Fibroblast of lung (primary cell): Measurements from ENCODE around the gene GPATCH3. TPM values are rescaled to one million over a fixed set of nuclear protein-coding genes. Genes with fewer than 3 reads are reported as not detected.
A peak's percentile ranks its signal among the peaks of the same experiment; 100 is the strongest.

Source experiments
- DNase-seq, 2 donors: peaks; one replicate each; pipeline versions ENCODE4 v3.0.0 to v3.0.0-alpha.2; 2010; ENCODE audit warnings: low read depth in 2 of 2
- H2AFZ ChIP-seq: 2 replicates; pipeline ENCODE4 v1.5.1; 2012; ENCODE audit warnings: low read length, control low read depth, inconsistent platforms
- H3K27ac ChIP-seq: 2 replicates; pipeline ENCODE4 v1.5.1; 2011; ENCODE audit warnings: low read length, control low read depth; ENCODE audit not compliant: insufficient read depth
- H3K27me3 ChIP-seq: 2 replicates; pipeline ENCODE4 v1.5.1; 2011; ENCODE audit warnings: mild to moderate bottlenecking, low read length; ENCODE audit not compliant: control insufficient read depth, insufficient read depth
- H3K36me3 ChIP-seq: 2 replicates; pipeline ENCODE4 v1.5.1; 2011; ENCODE audit warnings: low read length; ENCODE audit not compliant: control insufficient read depth, insufficient read depth
- H3K4me1 ChIP-seq: 2 replicates; pipeline ENCODE4 v1.5.1; 2011; ENCODE audit warnings: low read length; ENCODE audit not compliant: control insufficient read depth, insufficient read depth; ENCODE audit errors: extremely low read depth
- H3K4me2 ChIP-seq: 2 replicates; pipeline ENCODE4 v1.5.1; 2011; ENCODE audit warnings: low read length, control low read depth; ENCODE audit not compliant: insufficient read depth; ENCODE audit errors: extremely low read depth
- H3K4me3 ChIP-seq, 4 experiments: fragments of 200-600 bp in 1 of 4; sonication (generic) in 1 of 4; replicated peaks in 1 of 4; 2 replicates each; pipeline ENCODE4 v1.5.1; 2011 to 2016; ENCODE audit warnings: low read length in 4 of 4, low read depth in 3 of 4, mild to moderate bottlenecking in 3 of 4, control low read depth in 2 of 4, inconsistent platforms in 1 of 4, mixed read lengths in 1 of 4; ENCODE audit not compliant: insufficient read depth in 1 of 4; ENCODE audit errors: control extremely low read depth in 1 of 4
- H3K79me2 ChIP-seq: 2 replicates; pipeline ENCODE4 v1.5.1; 2012; ENCODE audit warnings: mild to moderate bottlenecking, low read length, inconsistent platforms; ENCODE audit not compliant: control insufficient read depth, insufficient read depth
- H3K9ac ChIP-seq: 2 replicates; pipeline ENCODE4 v1.5.1; 2011; ENCODE audit warnings: mild to moderate bottlenecking, low read length, control low read depth; ENCODE audit not compliant: insufficient read depth
- H3K9me3 ChIP-seq: 2 replicates; pipeline ENCODE4 v1.5.1; 2012; ENCODE audit warnings: low read depth, low read length; ENCODE audit not compliant: control insufficient read depth, insufficient read depth
- H4K20me1 ChIP-seq: 2 replicates; pipeline ENCODE4 v1.5.1; 2011; ENCODE audit warnings: low read length; ENCODE audit not compliant: control insufficient read depth, insufficient read depth; ENCODE audit errors: extremely low read depth
- EZH2 ChIP-seq: IDR thresholded peaks from 2 replicates; pipeline ENCODE4 v1.5.1; 2012; ENCODE audit warnings: low read length, control low read depth, mild to moderate bottlenecking; ENCODE audit errors: missing control alignments
- polyA plus RNA-seq, 2 donors: library from polyadenylated mRNA; depleted of rRNA in 1 of 2; stranded (reverse) in 1 of 2; unstranded in 1 of 2; fragments of >200 nt; gene quantifications; 2 replicates each; pipeline ENCODE4 v1.2.1, GENCODE V29; 2011 to 2012; ENCODE audit warnings: missing spikeins in 1 of 2
- total RNA-seq: library from RNA; depleted of rRNA; stranded (reverse); fragments of >200 nt; gene quantifications from 2 replicates; pipeline ENCODE4 v1.2.1, GENCODE V29; 2014
- TF ChIP-seq, protein P1 (sequence below), 2 donors: IDR thresholded peaks in 1 of 2; conservative IDR thresholded peaks in 1 of 2; 1 replicate in 1 of 2; 2 replicates in 1 of 2; pipeline ENCODE4 v1.5.1; 2011 to 2012; ENCODE audit warnings: low read length in 2 of 2, control low read depth in 1 of 2, inconsistent platforms in 1 of 2, low read depth in 1 of 2, mild to moderate bottlenecking in 1 of 2

Gene GPATCH3
- total and polyA plus RNA-seq, 2 donors (not counting 1 experiment from before 2014, with no cell fraction given) = 4.9 to 11.4 TPM

DNA sequence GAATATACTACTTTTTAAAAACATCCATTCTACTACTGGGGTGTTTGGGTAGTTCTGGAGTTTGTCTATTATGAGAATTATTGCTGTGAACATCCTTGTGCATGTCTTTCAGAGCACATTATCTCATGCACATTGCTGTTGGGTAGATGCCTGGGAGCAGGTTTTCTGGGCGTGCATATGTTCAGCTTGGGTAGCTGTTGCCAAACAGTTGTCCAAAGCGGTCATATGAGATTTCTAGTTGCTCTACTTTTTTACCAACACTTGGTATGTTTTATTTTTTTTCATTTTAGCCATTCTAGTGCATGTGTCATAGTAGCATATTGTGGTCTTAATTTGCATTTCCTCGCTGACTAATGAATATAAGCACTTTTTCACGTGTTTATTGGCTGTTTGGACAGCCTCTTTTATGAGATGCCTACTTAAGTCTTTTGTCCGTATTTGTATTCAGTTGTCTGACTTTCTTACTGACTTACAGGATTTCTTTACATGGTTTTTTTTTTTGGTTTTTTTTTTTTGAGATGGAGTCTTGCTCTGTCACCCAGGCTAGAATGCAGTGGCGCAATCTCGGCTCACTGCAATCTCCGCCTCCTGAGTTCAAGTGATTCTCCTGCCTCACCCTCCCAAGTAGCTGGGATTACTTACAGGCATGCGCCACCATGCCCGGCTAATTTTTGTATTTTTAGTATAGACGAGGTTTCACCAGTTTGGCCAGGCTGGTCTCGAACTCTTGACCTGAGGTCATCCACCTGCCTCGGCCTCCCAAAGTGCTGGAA is 55.7 kb downstream of the GPATCH3 start:
- Histone ChIP-seq H3K4me2 (no peak overlapping the region), H2AFZ (no peak overlapping the region), H3K79me2 (no peaks in the 10 kb centered on the region), H3K36me3 (peaks cover 3% of the 10 kb centered on the region), H3K9me3 (no peaks in the 10 kb centered on the region), H4K20me1 (no peaks in the 10 kb centered on the region), H3K4me3 (no peak overlapping the region), H3K27ac (no peak overlapping the region), H3K27me3 (no peaks in the 10 kb centered on the region), H3K9ac (no peak overlapping the region), H3K4me1 (peaks cover 12% of the 10 kb centered on the region)
- TF ChIP-seq EZH2 = no peak
- TF ChIP-seq, protein P1, sequence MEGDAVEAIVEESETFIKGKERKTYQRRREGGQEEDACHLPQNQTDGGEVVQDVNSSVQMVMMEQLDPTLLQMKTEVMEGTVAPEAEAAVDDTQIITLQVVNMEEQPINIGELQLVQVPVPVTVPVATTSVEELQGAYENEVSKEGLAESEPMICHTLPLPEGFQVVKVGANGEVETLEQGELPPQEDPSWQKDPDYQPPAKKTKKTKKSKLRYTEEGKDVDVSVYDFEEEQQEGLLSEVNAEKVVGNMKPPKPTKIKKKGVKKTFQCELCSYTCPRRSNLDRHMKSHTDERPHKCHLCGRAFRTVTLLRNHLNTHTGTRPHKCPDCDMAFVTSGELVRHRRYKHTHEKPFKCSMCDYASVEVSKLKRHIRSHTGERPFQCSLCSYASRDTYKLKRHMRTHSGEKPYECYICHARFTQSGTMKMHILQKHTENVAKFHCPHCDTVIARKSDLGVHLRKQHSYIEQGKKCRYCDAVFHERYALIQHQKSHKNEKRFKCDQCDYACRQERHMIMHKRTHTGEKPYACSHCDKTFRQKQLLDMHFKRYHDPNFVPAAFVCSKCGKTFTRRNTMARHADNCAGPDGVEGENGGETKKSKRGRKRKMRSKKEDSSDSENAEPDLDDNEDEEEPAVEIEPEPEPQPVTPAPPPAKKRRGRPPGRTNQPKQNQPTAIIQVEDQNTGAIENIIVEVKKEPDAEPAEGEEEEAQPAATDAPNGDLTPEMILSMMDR (conservative IDR thresholded peaks at IDR 0.05 in 1 of 2, IDR thresholded peaks at IDR 0.05 in 1 of 2; ENCODE audit: low read depth in 1 of 2, low read length in 2 of 2) = no peak
- peak in 1 of 2 donors; percentile 32 for DNase-seq

Other genes with a start within 250 kb of the GPATCH3 start
- gene ARID1A, start 204.5 kb downstream of the GPATCH3 start, total RNA-seq = 10.3 and 16.0 TPM in 2 replicates
- gene ARID1A, start 204.5 kb downstream of the GPATCH3 start, polyA plus RNA-seq = 12.9 and 18.0 TPM in 2 replicates
- gene PIGV, start 112.5 kb downstream of the GPATCH3 start, total RNA-seq = 17.2 and 29.6 TPM in 2 replicates
- gene PIGV, start 112.5 kb downstream of the GPATCH3 start, polyA plus RNA-seq = 10.4 and 13.3 TPM in 2 replicates
- gene ZDHHC18, start 73.8 kb downstream of the GPATCH3 start, total RNA-seq = 4.6 and 6.3 TPM in 2 replicates
- 16.9 and 22.3 TPM in 2 replicates for gene ZDHHC18, start 73.8 kb downstream of the GPATCH3 start, polyA plus RNA-seq
- under 0.01 TPM in 1 of 2 replicates, not detected in the other for gene SFN, start 37.3 kb downstream of the GPATCH3 start, total RNA-seq
- 0.19 and 0.34 TPM in 2 replicates for gene SFN, start 37.3 kb downstream of the GPATCH3 start, polyA plus RNA-seq
- 9.0 and 12.2 TPM in 2 replicates for gene GPN2, start 10.2 kb downstream of the GPATCH3 start, total RNA-seq
- 21.5 and 32.6 TPM in 2 replicates for gene GPN2, start 10.2 kb downstream of the GPATCH3 start, polyA plus RNA-seq
- not detected in 2 replicates for gene NR0B2, start 13.5 kb upstream of the GPATCH3 start, total RNA-seq
- gene NR0B2, start 13.5 kb upstream of the GPATCH3 start, polyA plus RNA-seq = not detected in 2 replicates
- 19.5 and 21.5 TPM in 2 replicates for gene NUDC, start 21.3 kb upstream of the GPATCH3 start, total RNA-seq
- 41.5 and 60.3 TPM in 2 replicates for gene NUDC, start 21.3 kb upstream of the GPATCH3 start, polyA plus RNA-seq
- not detected in 2 replicates for gene KDF1, start 60.0 kb upstream of the GPATCH3 start, total RNA-seq
- 0.05 TPM in 1 of 2 replicates, not detected in the other for gene KDF1, start 60.0 kb upstream of the GPATCH3 start, polyA plus RNA-seq
- 10.8 and 16.2 TPM in 2 replicates for gene TRNP1, start 93.2 kb upstream of the GPATCH3 start, total RNA-seq
- 32.6 and 66.9 TPM in 2 replicates for gene TRNP1, start 93.2 kb upstream of the GPATCH3 start, polyA plus RNA-seq
- 0.50 and 1.0 TPM in 2 replicates for gene TENT5B, start 112.4 kb upstream of the GPATCH3 start, total RNA-seq
- 1.9 and 9.3 TPM in 2 replicates for gene TENT5B, start 112.4 kb upstream of the GPATCH3 start, polyA plus RNA-seq